22Rv1 (cell line): ENCODE measurements around the gene CCDC187.

Experiments used
- ZFX ChIP-seq: fragments of 450-650 bp; IDR thresholded peaks from 2 replicates; pipeline ENCODE4 v1.6.1; 2017; ENCODE audit warnings: antibody characterized with exemption, borderline replicate concordance
- TF ChIP-seq, protein P1 (sequence below): fragments of 450-650 bp; IDR thresholded peaks from 2 replicates; pipeline ENCODE4 v1.5.1; 2017; ENCODE audit warnings: mild to moderate bottlenecking

- TF ChIP-seq, protein P1, sequence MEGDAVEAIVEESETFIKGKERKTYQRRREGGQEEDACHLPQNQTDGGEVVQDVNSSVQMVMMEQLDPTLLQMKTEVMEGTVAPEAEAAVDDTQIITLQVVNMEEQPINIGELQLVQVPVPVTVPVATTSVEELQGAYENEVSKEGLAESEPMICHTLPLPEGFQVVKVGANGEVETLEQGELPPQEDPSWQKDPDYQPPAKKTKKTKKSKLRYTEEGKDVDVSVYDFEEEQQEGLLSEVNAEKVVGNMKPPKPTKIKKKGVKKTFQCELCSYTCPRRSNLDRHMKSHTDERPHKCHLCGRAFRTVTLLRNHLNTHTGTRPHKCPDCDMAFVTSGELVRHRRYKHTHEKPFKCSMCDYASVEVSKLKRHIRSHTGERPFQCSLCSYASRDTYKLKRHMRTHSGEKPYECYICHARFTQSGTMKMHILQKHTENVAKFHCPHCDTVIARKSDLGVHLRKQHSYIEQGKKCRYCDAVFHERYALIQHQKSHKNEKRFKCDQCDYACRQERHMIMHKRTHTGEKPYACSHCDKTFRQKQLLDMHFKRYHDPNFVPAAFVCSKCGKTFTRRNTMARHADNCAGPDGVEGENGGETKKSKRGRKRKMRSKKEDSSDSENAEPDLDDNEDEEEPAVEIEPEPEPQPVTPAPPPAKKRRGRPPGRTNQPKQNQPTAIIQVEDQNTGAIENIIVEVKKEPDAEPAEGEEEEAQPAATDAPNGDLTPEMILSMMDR: no peak
- TF ChIP-seq ZFX: no peak
Observed at GRCh38 chr9:136294437-136294836, 9.5 kb downstream of the CCDC187 start.
